SKM-1 treated with dmso at 0.1 percent for 144 hours (cell line): ENCODE measurements around the gene NEGR1.
A peak's percentile ranks its signal among the peaks of the same experiment; 100 is the strongest.

Source experiments
- DNase-seq: peaks from one replicate; lab custom pipeline; 2025; ENCODE audit not compliant: unreplicated experiment; lab: John Stamatoyannopoulos, UW

NEGR1 gene

GRCh38 chr1:71719330-71719729 is 563.0 kb downstream of the NEGR1 start:
- DNase-seq: no peak

- DNase-seq: no peak
These were observed 565.2 kb downstream of the NEGR1 start for GRCh38 chr1:71717186-71717585.

DNA sequence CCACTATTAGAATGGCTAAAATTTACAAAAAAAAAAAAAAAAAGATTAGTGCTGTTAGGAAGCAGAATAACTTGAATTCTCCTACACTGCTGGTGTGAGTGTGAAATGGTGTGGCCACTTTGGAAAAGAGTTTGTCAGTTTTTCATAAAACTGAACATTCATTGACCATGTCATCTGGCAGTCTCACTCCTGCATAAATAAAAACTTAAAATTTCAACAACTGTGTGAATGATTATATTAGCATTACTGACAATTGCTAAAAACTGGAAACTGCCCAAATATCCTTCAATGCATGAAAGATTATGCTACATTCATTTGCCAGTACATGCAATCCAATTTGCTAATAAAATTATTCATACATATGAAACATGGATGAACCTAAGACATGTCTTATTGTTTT is 570.9 kb downstream of the NEGR1 start:
- DNase-seq: no peak

DNA sequence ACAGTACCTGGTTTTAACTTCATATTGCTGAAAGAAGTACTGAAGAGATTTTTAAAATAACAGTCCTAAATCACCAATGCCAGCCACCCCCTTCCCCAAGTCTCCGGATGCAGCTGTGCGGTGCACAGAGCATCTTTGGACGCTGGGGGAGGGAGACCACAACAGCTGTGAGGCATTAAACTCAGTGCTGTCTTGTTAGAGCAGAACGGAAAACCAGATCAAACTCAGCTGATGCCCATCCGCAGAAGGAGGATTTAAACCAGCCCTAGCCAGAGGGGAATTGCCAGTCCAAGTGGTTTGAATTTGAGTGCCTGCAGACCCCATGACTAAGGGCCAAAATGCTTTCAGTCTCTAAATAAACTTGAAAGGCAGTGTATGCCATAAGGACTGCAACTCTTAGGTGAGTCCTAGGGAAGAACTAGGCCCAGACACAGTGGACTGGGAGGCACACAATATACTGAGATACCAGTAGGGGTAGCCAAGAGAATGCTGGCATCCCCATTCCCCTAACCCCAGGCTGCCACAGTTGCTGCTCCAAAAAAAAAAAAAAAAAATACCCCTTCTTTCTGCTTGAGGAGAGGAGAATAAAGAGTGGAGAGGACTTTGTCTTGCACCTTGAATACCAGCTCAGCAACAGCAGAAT is 576.2 kb downstream of the NEGR1 start:
- no peak for DNase-seq

GRCh38 chr1:71698186-71698585 is 584.2 kb downstream of the NEGR1 start:
- DNase-seq: no peak

GRCh38 chr1:71695821-71696220 is 586.5 kb downstream of the NEGR1 start:
- no peak for DNase-seq

GRCh38 chr1:71695084-71695483 is 587.3 kb downstream of the NEGR1 start:
- DNase-seq: no peak

DNA sequence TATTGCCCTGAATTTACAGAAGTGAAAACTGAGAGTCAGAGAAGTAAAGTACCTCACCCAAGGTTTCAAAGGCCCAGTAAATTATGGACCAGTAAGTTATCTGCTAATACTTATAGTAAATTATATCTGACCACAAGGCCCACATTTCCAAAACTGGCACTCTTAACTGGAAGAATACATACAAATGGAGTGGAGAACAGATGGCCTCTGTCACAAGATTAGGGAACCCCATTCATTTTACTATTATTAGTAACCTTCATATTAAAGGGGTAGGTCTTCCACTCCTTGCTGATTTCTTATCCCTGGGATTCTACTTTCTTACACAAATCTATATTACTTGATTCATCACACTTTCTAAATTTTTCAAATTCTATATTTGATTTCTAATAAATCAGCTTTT is 588.8 kb downstream of the NEGR1 start:
- DNase-seq: no peak

GRCh38 chr1:71689635-71690034 is 592.7 kb downstream of the NEGR1 start:
- DNase-seq: no peak

DNA sequence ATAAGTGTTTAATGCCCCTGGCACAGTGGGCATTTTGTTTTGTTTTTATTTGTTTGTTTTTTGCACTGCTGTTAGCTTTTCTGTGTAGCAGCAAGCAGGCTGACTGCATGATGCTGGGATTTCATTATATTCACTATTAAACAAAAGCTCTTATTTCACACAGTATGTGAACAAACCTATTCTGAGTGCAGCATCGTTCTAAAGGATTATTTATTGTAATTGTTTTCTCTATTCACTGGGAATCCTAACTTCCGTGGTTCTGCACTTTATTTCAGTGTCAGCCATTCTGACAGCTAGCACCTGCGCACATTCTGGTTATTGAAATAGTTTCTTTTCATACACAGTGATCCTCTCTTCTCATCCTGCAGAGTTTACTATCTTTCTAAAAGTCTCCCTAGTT is 595.0 kb downstream of the NEGR1 start:
- DNase-seq: no peak

DNA sequence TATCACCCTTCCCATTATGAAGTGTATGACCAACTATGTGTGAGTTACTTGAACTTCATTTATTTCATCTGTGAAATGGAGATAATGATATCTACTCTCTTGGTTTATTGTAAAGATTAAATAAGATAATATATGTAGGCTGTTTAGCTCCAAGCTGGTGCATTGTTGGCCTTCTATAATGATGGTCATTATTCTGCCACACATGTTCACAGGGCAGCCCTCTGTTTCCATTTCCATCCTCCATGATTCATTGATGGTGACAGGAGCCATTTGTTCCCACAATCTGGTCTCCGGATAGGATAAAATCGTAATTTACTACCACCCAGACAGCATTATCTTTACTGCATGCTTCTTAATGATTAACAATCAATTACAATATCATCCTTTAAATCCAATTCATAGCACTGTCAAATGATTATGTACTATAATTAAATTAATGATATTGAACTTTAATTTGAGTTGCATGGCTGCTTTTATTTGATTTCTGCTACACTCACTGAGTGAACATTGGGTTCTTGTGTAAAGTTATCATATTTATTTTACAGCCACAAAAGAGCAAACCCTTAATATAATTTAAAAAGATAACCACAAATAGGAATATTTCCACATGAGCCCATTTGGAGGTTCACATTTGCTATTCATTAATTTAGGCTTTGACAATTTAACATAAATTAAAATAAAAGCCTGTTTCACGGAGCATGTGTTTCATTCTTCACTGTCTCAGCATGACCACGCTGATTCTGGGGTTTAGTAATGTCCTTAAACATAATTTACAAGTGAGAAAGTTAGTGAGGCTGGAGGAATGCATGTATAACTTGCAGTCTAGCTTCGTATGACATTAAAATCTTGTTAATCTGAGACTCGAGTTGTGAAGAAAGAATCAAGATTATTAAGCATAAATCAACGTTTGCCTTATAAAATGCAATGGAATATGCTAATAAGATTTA is 605.1 kb downstream of the NEGR1 start:
- no peak for DNase-seq

GRCh38 chr1:71668065-71668464 is 614.3 kb downstream of the NEGR1 start:
- no peak for DNase-seq

GRCh38 chr1:71667216-71667615 is 615.1 kb downstream of the NEGR1 start:
- peak; percentile 14 for DNase-seq

GRCh38 chr1:71666609-71667008 is 615.7 kb downstream of the NEGR1 start:
- no peak for DNase-seq

GRCh38 chr1:71660411-71660810 is 621.9 kb downstream of the NEGR1 start:
- no peak for DNase-seq

DNA sequence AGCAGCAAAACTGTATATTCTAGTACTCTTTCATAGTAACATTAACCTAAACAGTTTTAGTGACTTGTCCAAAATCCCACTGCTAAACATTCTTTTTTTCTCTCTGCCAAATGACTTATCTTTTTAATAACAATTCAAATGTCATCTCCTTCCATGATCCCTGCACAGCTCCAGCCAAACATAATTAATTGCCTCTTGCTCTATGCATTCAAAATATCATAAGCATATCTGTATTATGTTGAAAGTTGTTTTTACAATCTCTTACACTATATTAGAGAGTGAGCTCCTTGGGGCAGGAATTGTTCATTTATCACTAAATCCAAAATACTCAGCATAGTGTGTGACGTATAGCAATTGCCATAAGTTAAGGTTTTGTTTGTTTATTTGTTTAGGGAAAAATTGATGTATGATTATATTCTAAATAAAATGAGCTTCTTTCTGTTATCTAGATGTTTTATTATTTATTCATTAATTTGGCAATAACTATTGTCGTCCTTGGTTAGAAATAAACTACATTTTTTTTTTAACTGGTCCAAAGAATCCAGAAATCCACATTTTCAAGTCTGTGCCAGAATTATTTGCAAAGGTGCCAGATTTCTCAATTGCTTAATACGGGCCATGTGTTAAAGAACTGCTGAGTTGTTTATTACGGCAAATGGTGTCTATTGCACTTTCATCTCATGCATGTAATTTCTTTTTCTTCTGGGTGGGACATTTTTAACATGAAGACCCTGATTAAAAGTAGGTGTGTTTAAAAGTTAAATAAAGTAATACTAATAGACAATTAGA is 624.3 kb downstream of the NEGR1 start:
- DNase-seq: no peak

GRCh38 chr1:71656902-71657301 is 625.4 kb downstream of the NEGR1 start:
- DNase-seq: no peak

- DNase-seq: no peak
These were observed 626.7 kb downstream of the NEGR1 start for GRCh38 chr1:71655604-71656003.

GRCh38 chr1:71653952-71654351 is 628.4 kb downstream of the NEGR1 start:
- DNase-seq: no peak

- DNase-seq: no peak
These were observed 631.1 kb downstream of the NEGR1 start for GRCh38 chr1:71651214-71651613.

DNA sequence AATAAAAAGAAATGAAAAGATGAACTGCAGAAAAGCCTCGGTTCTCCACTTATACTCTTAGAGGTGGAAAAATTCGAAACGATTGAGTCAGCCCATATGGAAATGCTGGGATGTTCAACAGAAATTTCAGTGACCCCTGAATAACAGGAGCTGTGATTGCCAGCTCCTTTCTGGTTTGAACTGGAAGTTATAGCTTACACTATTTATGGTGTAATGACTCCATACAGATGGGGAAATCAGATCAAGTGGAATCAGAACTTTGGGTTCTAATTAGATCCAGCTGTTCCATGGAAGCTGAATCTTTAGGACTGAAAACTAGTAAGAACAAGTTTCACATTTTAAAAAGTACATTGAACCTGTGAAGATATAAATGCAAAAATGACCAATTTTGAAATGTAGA is 632.2 kb downstream of the NEGR1 start:
- no peak for DNase-seq

- no peak for DNase-seq
These were observed 632.7 kb downstream of the NEGR1 start for GRCh38 chr1:71649608-71650007.
